ENCODE data around the gene TBC1D1. TPM values are rescaled to one million over a fixed set of nuclear protein-coding genes. Genes with fewer than 3 reads are reported as not detected.

The TBC1D1 gene
- total and polyA plus RNA-seq, 8 donors = 16.2 to 41.0 (median 24.6) TPM

- H3K27ac ChIP-seq = no peak overlapping the region
- H3K4me3 ChIP-seq = no peak overlapping the region
- 87% methylated on average over 7 of the region's 7 CpGs for whole genome bisulfite sequencing, 2 donors
- ATAC-seq = no peak
- no peak for FAIRE-seq
- H3K9me3 ChIP-seq = no peaks in the 10 kb centered on the region
- H3K27me3 ChIP-seq = no peaks in the 10 kb centered on the region
- no peak for DNase-seq
- no peaks in the 10 kb centered on the region for H3K36me3 ChIP-seq
- H3K4me1 ChIP-seq = peaks cover 5 to 22% (median 11%) of the 10 kb centered on the region in 3 donors
- TF ChIP-seq CTCF (IDR thresholded peaks at IDR 0.05) = no peak
- intact Hi-C loops (cut with DNase I) = loop anchor here (10.0 kb wide), 3 partner anchors 97 to 667 kb away; no protein-coding TSS in a partner anchor
Measured at GRCh38 chr4:38067499-38067898, 176.6 kb downstream of the TBC1D1 start.

- ATAC-seq (no peak), DNase-seq (no peak), FAIRE-seq (no peak)
- Histone ChIP-seq H3K9me3 (no peaks in the 10 kb centered on the region), H3K4me1 (peaks cover 5 to 26% (median 11%) of the 10 kb centered on the region in 3 donors), H3K4me3 (no peak overlapping the region), H3K27ac (no peak overlapping the region), H3K36me3 (no peaks in the 10 kb centered on the region), H3K27me3 (no peaks in the 10 kb centered on the region)
- TF ChIP-seq CTCF (IDR thresholded peaks at IDR 0.05) = no peak
- intact Hi-C loops (cut with DNase I) = loop anchor here (10.0 kb wide), 3 partner anchors 97 to 667 kb away; no protein-coding TSS in a partner anchor
- WGBS, 2 donors = 86 to 88% methylated on average over 7 of the region's 7 CpGs
Measured at GRCh38 chr4:38068107-38068506, 177.2 kb downstream of the TBC1D1 start.

GRCh38 chr4:38069271-38069760 is 178.4 kb downstream of the TBC1D1 start:
- TF ChIP-seq CTCF (IDR thresholded peaks at IDR 0.05) = peak in 3 of 4 donors; percentile 13 to 55 (median 25)
- FAIRE-seq (no peak), DNase-seq (peak in 4 of 6 donors; percentile 65 to 83 (median 82)), ATAC-seq (peak; percentile 89 to 96 (median 94))
- no peaks in the 10 kb centered on the region for H3K9me3 ChIP-seq
- no peaks in the 10 kb centered on the region for H3K27me3 ChIP-seq
- 5 to 11% methylated on average over 6 of the region's 6 CpGs for WGBS, 2 donors
- H3K4me3 ChIP-seq = no peak overlapping the region
- peaks cover 5 to 27% (median 11%) of the 10 kb centered on the region in 3 donors for H3K4me1 ChIP-seq
- peaks cover 0 to 1% (median 0%) of the 10 kb centered on the region in 3 donors for H3K36me3 ChIP-seq
- intact Hi-C loops (cut with DNase I) = loop anchor here (10.0 kb wide), 3 partner anchors 95 to 665 kb away; no protein-coding TSS in a partner anchor
- peak overlapping the region; percentile 51 to 84 (median 75) for H3K27ac ChIP-seq

- Histone ChIP-seq H3K9me3 (no peaks in the 10 kb centered on the region), H3K36me3 (peaks cover 0 to 3% (median 0%) of the 10 kb centered on the region in 3 donors), H3K27ac (peak overlapping the region in 1 of 4 donors; percentile 44), H3K27me3 (no peaks in the 10 kb centered on the region), H3K4me3 (no peak overlapping the region), H3K4me1 (peaks cover 5 to 27% (median 11%) of the 10 kb centered on the region in 3 donors)
- intact Hi-C loops (cut with DNase I) = loop anchor here in 1 of 3 donors (10.0 kb wide), 1 partner anchor 73 kb away; no protein-coding TSS in a partner anchor
- no peak for FAIRE-seq
- 61 to 67% methylated on average over 7 of the region's 7 CpGs for WGBS, 2 donors
- peak in 3 of 4 donors; percentile 1 to 23 (median 9) for ATAC-seq
- no peak for DNase-seq
- TF ChIP-seq CTCF (IDR thresholded peaks at IDR 0.05) = no peak
Measured at GRCh38 chr4:38071801-38072431, 181.0 kb downstream of the TBC1D1 start.

All from pancreas (tissue), 10 donors.